Osteocyte (in vitro differentiated cells): ENCODE measurements around the gene SIT1. TPM values are rescaled to one million over a fixed set of nuclear protein-coding genes. Genes with fewer than 3 reads are reported as not detected.
"Not testable (repeated sequence)": the region's sequence is repeated elsewhere in the genome, so short reads cannot be mapped to it uniquely, and the experiment has no call there.

Experiments used
- DNase-seq: peaks from one replicate; pipeline ENCODE4 v3.0.0; 2021; ENCODE audit warnings: mixed read lengths; ENCODE audit not compliant: unreplicated experiment; ENCODE audit errors: extremely low spot score
- H3K27ac Mint-ChIP-seq: one replicate; pipeline ENCODE4 v1.8.0; 2021; ENCODE audit warnings: mild to moderate bottlenecking, mixed read lengths; ENCODE audit not compliant: unreplicated experiment
- H3K27me3 Mint-ChIP-seq: one replicate; pipeline ENCODE4 v1.8.0; 2021; ENCODE audit warnings: mixed read lengths; ENCODE audit not compliant: unreplicated experiment
- H3K36me3 Mint-ChIP-seq: one replicate; pipeline ENCODE4 v1.8.0; 2021; ENCODE audit warnings: mixed read lengths; ENCODE audit not compliant: unreplicated experiment
- H3K4me1 Mint-ChIP-seq: one replicate; pipeline ENCODE4 v1.8.0; 2021; ENCODE audit warnings: mixed read lengths; ENCODE audit not compliant: unreplicated experiment
- H3K4me3 Mint-ChIP-seq: one replicate; pipeline ENCODE4 v1.8.0; 2021; ENCODE audit warnings: mild to moderate bottlenecking, moderate library complexity, mixed read lengths; ENCODE audit not compliant: unreplicated experiment
- H3K9me3 Mint-ChIP-seq: one replicate; pipeline ENCODE4 v1.8.0; 2021; ENCODE audit warnings: mixed read lengths; ENCODE audit not compliant: unreplicated experiment
- CTCF ChIP-seq: fragments of 200-600 bp; sonication (generic); IDR thresholded peaks from 2 replicates; pipeline ENCODE4 v1.5.0; 2021; ENCODE audit warnings: antibody characterized with exemption, mild to moderate bottlenecking, moderate library complexity
- total RNA-seq: library from RNA; stranded (reverse); gene quantifications from 2 replicates; pipeline ENCODE4 v1.2.1, GENCODE V29; 2021

Gene SIT1
- total RNA-seq, 1 donor from 2014 or later, result not detected

DNA sequence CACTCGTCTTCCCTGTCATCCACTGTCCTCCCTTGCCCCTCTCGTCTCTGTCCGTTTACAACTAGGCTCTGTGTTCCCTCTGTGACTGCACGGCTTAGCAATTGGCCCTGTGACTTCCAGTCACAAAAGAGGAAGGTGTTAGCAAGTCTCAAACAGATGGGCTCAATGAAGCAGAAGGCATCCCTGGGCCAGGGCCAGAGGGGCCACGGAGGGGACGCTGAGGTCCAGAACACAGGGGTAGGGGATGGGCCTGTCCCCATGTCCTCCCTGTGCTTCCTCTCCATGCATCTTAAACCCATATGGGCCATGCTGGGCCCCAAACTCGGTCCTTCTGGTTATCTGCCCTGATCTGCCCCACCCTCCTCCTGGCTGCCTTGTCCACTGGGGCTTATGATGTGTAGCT is 32.4 kb downstream of the SIT1 start, which contains the start of gene CD72:
TSS of gene CD72 (minus strand) at position 89 of the 403 bp plus-strand sequence. CDS start 110 bp downstream, outside the sequence.
- Mint-ChIP-seq H3K4me1 (peaks cover 6% of the 10 kb centered on the region), H3K27ac (no peak within 1 kb of the TSS), H3K9me3 (no peaks in the 10 kb centered on the region), H3K4me3 (peak within 1 kb of the TSS; percentile 40), H3K27me3 (peaks cover 40% of the 10 kb centered on the region), H3K36me3 (no peaks in the 10 kb centered on the region)
- no peak for TF ChIP-seq CTCF
- DNase-seq, result no peak

- Mint-ChIP-seq H3K27me3 (peaks cover 48% of the 10 kb centered on the region), H3K36me3 (no peaks in the 10 kb centered on the region), H3K4me3 (peak overlapping the region; percentile 40), H3K27ac (no peak overlapping the region), H3K4me1 (peaks cover 6% of the 10 kb centered on the region), H3K9me3 (no peaks in the 10 kb centered on the region)
- TF ChIP-seq CTCF, result no peak
- DNase-seq, result no peak
These were observed 33.2 kb downstream of the SIT1 start for GRCh38 chr9:35617548-35617947.

GRCh38 chr9:35616681-35617459 is 33.9 kb downstream of the SIT1 start:
- DNase-seq, result no peak
- peaks cover 6% of the 10 kb centered on the region for H3K4me1 Mint-ChIP-seq
- H3K27me3 Mint-ChIP-seq, result peaks cover 49% of the 10 kb centered on the region
- H3K36me3 Mint-ChIP-seq, result no peaks in the 10 kb centered on the region
- TF ChIP-seq CTCF, result no peak
- no peak overlapping the region for H3K27ac Mint-ChIP-seq
- no peaks in the 10 kb centered on the region for H3K9me3 Mint-ChIP-seq
- H3K4me3 Mint-ChIP-seq, result peak overlapping the region; percentile 40

GRCh38 chr9:35615981-35616680 is 34.6 kb downstream of the SIT1 start:
- Mint-ChIP-seq H3K36me3 (no peaks in the 10 kb centered on the region), H3K4me1 (peaks cover 6% of the 10 kb centered on the region), H3K9me3 (no peaks in the 10 kb centered on the region), H3K27me3 (peaks cover 48% of the 10 kb centered on the region), H3K27ac (no peak overlapping the region), H3K4me3 (peak overlapping the region; percentile 40)
- DNase-seq, result no peak
- no peak for TF ChIP-seq CTCF

- no peak for TF ChIP-seq CTCF
- DNase-seq, result no peak
- Mint-ChIP-seq H3K27me3 (peaks cover 43% of the 10 kb centered on the region), H3K4me3 (no peak overlapping the region), H3K27ac (no peak overlapping the region), H3K9me3 (no peaks in the 10 kb centered on the region), H3K4me1 (peaks cover 4% of the 10 kb centered on the region), H3K36me3 (peaks cover 3% of the 10 kb centered on the region)
These were observed 37.9 kb downstream of the SIT1 start for GRCh38 chr9:35612843-35613242.

- H3K27me3 Mint-ChIP-seq, result peaks cover 35% of the 10 kb centered on the region
- not testable (repeated sequence) for DNase-seq, H3K9me3 Mint-ChIP-seq, H3K36me3 Mint-ChIP-seq, H3K4me3 Mint-ChIP-seq, H3K4me1 Mint-ChIP-seq, H3K27ac Mint-ChIP-seq
These were observed 38.7 kb downstream of the SIT1 start for GRCh38 chr9:35612066-35612465.
